ENCODE results near the gene CABLES2. TPM values are rescaled to one million over a fixed set of nuclear protein-coding genes. Genes with fewer than 3 reads are reported as not detected.

CABLES2 gene
- total and polyA plus RNA-seq, 10 of the 15 experiments (the other 5 are each of a cell fraction or from before 2014, with no cell fraction given), result 2.2 to 14.9 (median 5.3) TPM

GRCh38 chr20:62402456-62403150 lies 4.5 kb downstream of the CABLES2 start:
- no peak overlapping the region for H3K27ac ChIP-seq (ENCODE audit: control insufficient read depth, insufficient read depth)
- ATAC-seq, result no peak
- no peak for DNase-seq (ENCODE audit: low read depth, low spot score)
- no peak overlapping the region for H3K4me2 ChIP-seq (ENCODE audit: control insufficient read depth, insufficient read depth)
- BruUV-seq (replicated peaks), result no TSS peak
- no peak overlapping the region for H2AFZ ChIP-seq (ENCODE audit: control insufficient read depth, low read depth, low read length)
- POLR2A ChIA-PET, result no interaction called here
- H3K9me3 ChIP-seq (replicated peaks; ENCODE audit: control insufficient read depth, insufficient read depth, low read length), result no peaks in the 10 kb centered on the region; the same call in 2 of the 3 replicates
- TF ChIP-seq ZNF592 (IDR thresholded peaks at IDR 0.05) (no peak), GATAD2B (conservative IDR thresholded peaks at IDR 0.05; ENCODE audit: low read depth) (no peak), HSF1 (IDR thresholded peaks at IDR 0.05; ENCODE audit: low read depth, low read length) (no peak)
- H3K79me2 ChIP-seq (ENCODE audit: control insufficient read depth, insufficient read depth, low read length), result peaks cover 14% of the 10 kb centered on the region
- RAD21 ChIA-PET (ENCODE audit: unreplicated experiment), result no interaction called here
- intact Hi-C loops (cut with micrococcal nuclease; ENCODE audit: unreplicated experiment) (no loop called here), in situ Hi-C loops (cut with MboI) (no loop called here)
- no peak overlapping the region for H3K4me3 ChIP-seq
- H3K27me3 ChIP-seq (replicated peaks in 1 of 2; ENCODE audit: control insufficient read depth in 2 of 2, insufficient read depth in 2 of 2, low read length in 1 of 2), result no peaks in the 10 kb centered on the region
- CTCF ChIA-PET, result no interaction called here
- H3K9ac ChIP-seq (ENCODE audit: control insufficient read depth, insufficient read depth, low read length), result no peak overlapping the region
- H3K4me1 ChIP-seq (ENCODE audit: control insufficient read depth, insufficient read depth, low read length), result peaks cover 4% of the 10 kb centered on the region
- 95% methylated on average over 23 of the region's 23 CpGs for WGBS (ENCODE audit: insufficient coverage, insufficient replicate concordance, low lambda C conversion rate, missing lambda C conversion rate)
- peaks cover 0 to 5% of the 10 kb centered on the region in 2 experiments; a peak in 2 of 4 replicates for H3K36me3 ChIP-seq (ENCODE audit: control insufficient read depth in 2 of 2, insufficient read depth in 2 of 2, low read length in 1 of 2)
- SMC1A ChIA-PET (ENCODE audit: uncharacterized antibody, unreplicated experiment), result no interaction called here
- H4K20me1 ChIP-seq (ENCODE audit: control insufficient read depth, insufficient read depth), result no peaks in the 10 kb centered on the region; the same call in 1 of the 2 replicates
- FAIRE-seq, result no peak
